ENCODE results near the gene MAML2.

Gene MAML2

GRCh38 chr11:96389720-96390487 lies 46.9 kb upstream of the MAML2 start, which contains the start of the genes CCDC82 and JRKL:
Gene CCDC82, minus strand, starts transcription at chr11:96389912. Its CDS starts 5,165 bp downstream, at chr11:96384747.
Gene JRKL, plus strand, starts transcription at chr11:96390013. Its CDS starts 637 bp downstream, at chr11:96390650.
- TF ChIP-seq EZH2 (IDR thresholded peaks at IDR 0.05; ENCODE audit: borderline replicate concordance, low read depth, low read length, severe bottlenecking) (no peak), CTCF (IDR thresholded peaks at IDR 0.05; ENCODE audit: borderline replicate concordance, extremely low read depth, low read length, poor library complexity, severe bottlenecking) (no peak)
- peak; percentile 98 for DNase-seq
- Histone ChIP-seq H3K27me3 (ENCODE audit: insufficient read depth, low read length, poor library complexity) (no peaks in the 10 kb centered on the region), H3K4me1 (ENCODE audit: insufficient read depth, low read length) (peaks cover 57% of the 10 kb centered on the region), H3K27ac (ENCODE audit: low read length) (peak within 1 kb of the TSS; percentile 90), H4K20me1 (ENCODE audit: insufficient read depth, low read length) (no peaks in the 10 kb centered on the region), H3K36me3 (ENCODE audit: insufficient read depth, low read length) (peaks cover 3% of the 10 kb centered on the region), H3K79me2 (ENCODE audit: insufficient read depth, low read length) (peaks cover 59% of the 10 kb centered on the region), H2AFZ (ENCODE audit: low read depth, low read length) (peak within 1 kb of the TSS; percentile 90), H3K9me3 (ENCODE audit: insufficient read depth, low read length, severe bottlenecking) (no peaks in the 10 kb centered on the region), H3K4me2 (ENCODE audit: insufficient read depth, low read length) (peak within 1 kb of the TSS; percentile 88), H3K4me3 (ENCODE audit: low read depth in 1 of 2, low read length in 2 of 2) (peak within 1 kb of the TSS; percentile 68 to 96), H3K9ac (ENCODE audit: low read depth, low read length) (peak within 1 kb of the TSS; percentile 91)
- peak; percentile 89 for ATAC-seq (ENCODE audit: insufficient read depth, low read depth)

- ATAC-seq (ENCODE audit: insufficient read depth, low read depth) (peak; percentile 69), DNase-seq (no peak)
- Histone ChIP-seq H3K9ac (ENCODE audit: low read depth, low read length) (peak overlapping the region; percentile 91), H3K36me3 (ENCODE audit: insufficient read depth, low read length) (peaks cover 7% of the 10 kb centered on the region), H3K27ac (ENCODE audit: low read length) (peak overlapping the region; percentile 90), H3K4me2 (ENCODE audit: insufficient read depth, low read length) (peak overlapping the region; percentile 79), H3K9me3 (ENCODE audit: insufficient read depth, low read length, severe bottlenecking) (no peaks in the 10 kb centered on the region), H3K27me3 (ENCODE audit: insufficient read depth, low read length, poor library complexity) (no peaks in the 10 kb centered on the region), H3K4me3 (ENCODE audit: low read depth in 1 of 2, low read length in 2 of 2) (peak overlapping the region; percentile 68 to 96), H3K79me2 (ENCODE audit: insufficient read depth, low read length) (peaks cover 57% of the 10 kb centered on the region), H3K4me1 (ENCODE audit: insufficient read depth, low read length) (peaks cover 54% of the 10 kb centered on the region), H2AFZ (ENCODE audit: low read depth, low read length) (peak overlapping the region; percentile 90), H4K20me1 (ENCODE audit: insufficient read depth, low read length) (no peaks in the 10 kb centered on the region)
- TF ChIP-seq CTCF (IDR thresholded peaks at IDR 0.05; ENCODE audit: borderline replicate concordance, extremely low read depth, low read length, poor library complexity, severe bottlenecking) = peak; percentile 2
- no peak for TF ChIP-seq EZH2 (IDR thresholded peaks at IDR 0.05; ENCODE audit: borderline replicate concordance, low read depth, low read length, severe bottlenecking)
These were observed 46.1 kb upstream of the MAML2 start for GRCh38 chr11:96388891-96389719.

- Histone ChIP-seq H3K9ac (ENCODE audit: low read depth, low read length) (no peak overlapping the region), H3K79me2 (ENCODE audit: insufficient read depth, low read length) (peaks cover 33% of the 10 kb centered on the region), H3K4me2 (ENCODE audit: insufficient read depth, low read length) (no peak overlapping the region), H3K4me3 (ENCODE audit: low read depth in 1 of 2, low read length in 2 of 2) (no peak overlapping the region), H3K4me1 (ENCODE audit: insufficient read depth, low read length) (peaks cover 24% of the 10 kb centered on the region), H4K20me1 (ENCODE audit: insufficient read depth, low read length) (no peaks in the 10 kb centered on the region), H3K9me3 (ENCODE audit: insufficient read depth, low read length, severe bottlenecking) (no peaks in the 10 kb centered on the region), H3K27me3 (ENCODE audit: insufficient read depth, low read length, poor library complexity) (no peaks in the 10 kb centered on the region), H3K36me3 (ENCODE audit: insufficient read depth, low read length) (peaks cover 32% of the 10 kb centered on the region), H2AFZ (ENCODE audit: low read depth, low read length) (no peak overlapping the region), H3K27ac (ENCODE audit: low read length) (no peak overlapping the region)
- ATAC-seq (ENCODE audit: insufficient read depth, low read depth) = no peak
- DNase-seq = no peak
- TF ChIP-seq CTCF (IDR thresholded peaks at IDR 0.05; ENCODE audit: borderline replicate concordance, extremely low read depth, low read length, poor library complexity, severe bottlenecking) = no peak
- TF ChIP-seq EZH2 (IDR thresholded peaks at IDR 0.05; ENCODE audit: borderline replicate concordance, low read depth, low read length, severe bottlenecking) = no peak
These were observed 42.2 kb upstream of the MAML2 start for GRCh38 chr11:96385187-96385586.

Measured in DND-41 (cell line).